Measurements from ENCODE around the gene ZNF775. TPM values are rescaled to one million over a fixed set of nuclear protein-coding genes. Genes with fewer than 3 reads are reported as not detected.
A peak's percentile ranks its signal among the peaks of the same experiment; 100 is the strongest.

The ZNF775 gene
- total RNA-seq, 2 experiments from 2014 or later = 4.2 to 4.4 TPM

DNA sequence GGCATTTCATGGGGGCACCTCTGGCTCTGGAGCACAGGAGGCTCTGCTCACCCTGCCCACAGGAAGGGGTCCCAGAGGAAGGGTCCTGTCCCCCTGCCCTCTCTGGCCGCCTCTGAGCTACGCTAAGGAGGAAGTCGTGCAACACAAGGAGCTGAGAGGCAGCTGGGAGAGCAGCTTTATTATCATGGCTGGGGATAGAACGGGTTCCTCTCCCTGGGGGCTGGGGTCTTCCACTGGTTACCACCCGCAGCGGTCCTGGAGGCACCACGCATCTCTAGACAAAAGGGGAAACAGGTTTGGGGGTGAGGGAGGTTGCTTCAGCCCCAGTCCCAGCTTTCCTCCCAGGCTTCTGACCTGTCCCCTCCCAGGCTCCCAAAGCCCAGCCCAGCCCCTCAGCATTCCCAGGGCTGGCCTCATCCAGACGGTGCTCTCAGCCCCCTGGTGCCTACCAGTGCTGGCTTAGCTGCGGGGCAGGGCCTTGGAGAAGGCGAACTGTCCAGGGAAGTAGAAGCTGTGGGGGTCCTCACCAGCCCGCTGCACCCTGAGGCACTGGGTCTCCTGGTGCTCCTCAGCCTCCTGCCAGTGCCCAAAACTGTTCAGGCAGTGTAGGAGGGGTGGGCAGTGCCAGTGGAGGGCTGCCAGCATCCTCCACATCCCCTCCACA, 40.8 kb upstream of the ZNF775 start:
- DNase-seq = no peak
- POLR2A ChIA-PET = interaction anchor here (0.7 kb wide), 1 partner anchor 138 kb away, joined by 4 read pairs; no protein-coding TSS in a partner anchor
- Mint-ChIP-seq H3K27me3 (peaks cover 20% of the 10 kb centered on the region), H3K4me3 (no peak overlapping the region), H3K36me3 (ENCODE audit: low read depth) (no peaks in the 10 kb centered on the region), H3K27ac (no peak overlapping the region), H3K9me3 (peaks cover under 1% of the 10 kb centered on the region), H3K4me1 (no peaks in the 10 kb centered on the region)
- CTCF ChIA-PET = interaction anchor here (1.1 kb wide), 1 partner anchor 31 kb away, joined by 3 read pairs; no protein-coding TSS in a partner anchor

GRCh38 chr7:150339409-150339809, 39.7 kb upstream of the ZNF775 start:
- POLR2A ChIA-PET = no interaction called here
- Mint-ChIP-seq H3K27me3 (peaks cover 24% of the 10 kb centered on the region), H3K27ac (no peak overlapping the region), H3K36me3 (ENCODE audit: low read depth) (no peaks in the 10 kb centered on the region), H3K9me3 (peaks cover 5% of the 10 kb centered on the region), H3K4me3 (no peak overlapping the region), H3K4me1 (no peaks in the 10 kb centered on the region)
- no peak for DNase-seq
- CTCF ChIA-PET = interaction anchor here (1.1 kb wide), 1 partner anchor 99 kb away, joined by 3 read pairs; no protein-coding TSS in a partner anchor

DNA sequence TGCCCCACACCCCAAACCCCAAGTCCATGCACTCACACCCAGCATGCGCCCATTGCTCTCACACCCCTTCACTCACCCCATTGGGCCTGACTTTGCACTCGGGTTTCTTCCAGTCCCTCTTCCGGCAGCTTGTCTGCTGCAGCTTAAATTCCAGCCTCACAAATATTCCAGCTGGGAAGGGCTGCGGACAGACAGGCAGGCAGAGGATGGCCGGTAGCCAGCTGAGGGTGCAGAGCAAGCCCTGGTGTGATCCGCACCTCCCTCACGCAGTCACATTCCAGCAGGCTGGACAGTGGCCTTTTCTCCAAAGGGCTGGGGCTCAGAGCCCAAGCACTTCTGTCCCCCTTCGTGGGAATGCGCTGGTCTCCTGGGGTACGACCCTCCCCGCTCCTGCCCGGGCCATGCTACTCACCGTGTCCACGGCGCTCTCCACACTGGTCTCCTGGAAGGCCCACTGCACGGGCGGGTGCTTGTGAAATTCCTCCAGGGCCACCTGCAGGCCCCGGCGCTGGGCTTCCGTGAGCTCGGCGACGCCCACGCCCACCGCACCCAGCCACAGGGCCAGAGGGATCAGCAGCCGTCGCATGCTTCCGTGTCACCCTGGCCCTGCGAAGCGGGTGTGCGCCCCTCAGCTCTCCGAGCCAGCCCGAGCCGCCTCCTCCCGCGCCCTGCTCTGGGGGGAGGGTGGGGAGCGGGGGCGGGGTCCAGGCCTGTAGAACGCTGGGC, 38.9 kb upstream of the ZNF775 start:
- Mint-ChIP-seq H3K9me3 (peaks cover 5% of the 10 kb centered on the region), H3K27me3 (peaks cover 24% of the 10 kb centered on the region), H3K4me1 (no peaks in the 10 kb centered on the region), H3K4me3 (no peak overlapping the region), H3K27ac (no peak overlapping the region), H3K36me3 (ENCODE audit: low read depth) (no peaks in the 10 kb centered on the region)
- POLR2A ChIA-PET = no interaction called here
- CTCF ChIA-PET = interaction anchor here (1.1 kb wide), 1 partner anchor 98 kb away, joined by 3 read pairs; no protein-coding TSS in a partner anchor
- DNase-seq = no peak

- peaks cover 5% of the 10 kb centered on the region for H3K9me3 Mint-ChIP-seq
- ChIA-PET POLR2A (no interaction called here), CTCF (no interaction called here)
- H3K4me1 Mint-ChIP-seq = no peaks in the 10 kb centered on the region
- no peak overlapping the region for H3K27ac Mint-ChIP-seq
- no peak overlapping the region for H3K4me3 Mint-ChIP-seq
- peaks cover 24% of the 10 kb centered on the region for H3K27me3 Mint-ChIP-seq
- no peak for DNase-seq
- H3K36me3 Mint-ChIP-seq (ENCODE audit: low read depth) = no peaks in the 10 kb centered on the region
Observed at GRCh38 chr7:150340875-150341262, 38.3 kb upstream of the ZNF775 start.

DNA sequence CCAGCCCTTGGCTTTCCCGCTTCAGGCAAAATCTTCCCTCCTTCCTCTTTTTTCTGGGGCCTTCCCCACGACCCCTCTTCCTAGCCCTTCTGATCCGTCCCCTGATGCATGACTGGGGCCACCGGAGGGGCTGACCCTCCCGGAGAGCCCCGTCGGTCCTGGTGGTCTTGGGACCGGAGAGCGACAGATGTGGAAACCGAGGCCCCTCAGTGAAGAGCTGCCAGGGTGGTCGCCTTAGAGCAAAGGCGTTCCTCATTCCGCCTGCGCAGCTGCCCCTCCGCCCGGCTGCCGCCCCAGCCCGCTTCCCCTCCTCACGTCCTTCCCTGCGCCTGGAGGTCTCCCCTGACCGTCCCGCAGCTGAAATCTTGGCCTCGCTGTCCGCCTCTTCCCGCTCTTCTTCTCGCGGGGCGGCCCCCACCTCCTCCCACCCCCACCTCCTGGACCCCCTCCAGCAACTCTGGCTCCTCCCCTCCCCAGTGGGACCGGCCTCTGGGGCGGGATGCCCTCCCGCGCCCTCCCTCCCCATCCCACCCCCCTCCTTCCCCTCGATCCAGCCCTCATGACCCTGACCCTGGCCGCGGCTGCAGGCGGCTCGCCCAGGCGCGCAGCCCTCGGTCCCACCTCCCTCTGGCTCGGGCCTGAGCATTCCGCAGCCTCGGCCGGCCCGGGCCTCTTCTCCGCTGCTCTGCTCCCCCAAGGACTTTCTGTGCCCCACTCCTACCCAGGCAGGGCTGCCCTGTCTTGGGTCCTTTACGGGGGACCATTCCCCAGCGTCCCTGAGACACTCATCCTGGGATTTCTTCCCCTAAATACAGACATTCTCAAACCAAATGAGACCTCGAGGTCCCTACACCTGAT, 37.6 kb upstream of the ZNF775 start, which contains the start of gene RARRES2:
TSS of gene RARRES2 (minus strand) at position 367 of the 858 bp plus-strand sequence. CDS start 1,020 bp downstream, outside the sequence.
- Mint-ChIP-seq H3K4me3 (no peak within 1 kb of the TSS), H3K27me3 (peaks cover 28% of the 10 kb centered on the region), H3K36me3 (ENCODE audit: low read depth) (no peaks in the 10 kb centered on the region), H3K4me1 (no peaks in the 10 kb centered on the region), H3K27ac (no peak within 1 kb of the TSS), H3K9me3 (peaks cover 5% of the 10 kb centered on the region)
- ChIA-PET POLR2A (no interaction called here), CTCF (no interaction called here)
- DNase-seq = no peak

DNA sequence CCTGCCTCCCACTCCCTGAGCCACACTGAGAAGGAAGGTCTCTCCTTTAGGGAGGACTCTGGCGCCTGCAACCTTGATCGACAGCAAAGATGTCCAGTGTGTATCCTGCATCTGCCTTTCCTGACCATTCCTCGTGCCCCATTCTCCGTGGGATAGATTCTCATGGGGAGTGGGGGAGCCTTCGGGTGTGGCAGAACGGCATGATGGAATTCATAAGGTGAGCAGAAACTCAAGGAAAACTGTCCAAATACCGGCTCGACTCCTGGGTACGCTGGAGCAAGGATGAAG, 37.1 kb upstream of the ZNF775 start:
- H3K4me3 Mint-ChIP-seq = no peak overlapping the region
- no peak for DNase-seq
- CTCF ChIA-PET = no interaction called here
- H3K9me3 Mint-ChIP-seq = peaks cover 5% of the 10 kb centered on the region
- peaks cover 32% of the 10 kb centered on the region for H3K27me3 Mint-ChIP-seq
- H3K4me1 Mint-ChIP-seq = no peaks in the 10 kb centered on the region
- no peaks in the 10 kb centered on the region for H3K36me3 Mint-ChIP-seq (ENCODE audit: low read depth)
- POLR2A ChIA-PET = no interaction called here
- no peak overlapping the region for H3K27ac Mint-ChIP-seq

DNA sequence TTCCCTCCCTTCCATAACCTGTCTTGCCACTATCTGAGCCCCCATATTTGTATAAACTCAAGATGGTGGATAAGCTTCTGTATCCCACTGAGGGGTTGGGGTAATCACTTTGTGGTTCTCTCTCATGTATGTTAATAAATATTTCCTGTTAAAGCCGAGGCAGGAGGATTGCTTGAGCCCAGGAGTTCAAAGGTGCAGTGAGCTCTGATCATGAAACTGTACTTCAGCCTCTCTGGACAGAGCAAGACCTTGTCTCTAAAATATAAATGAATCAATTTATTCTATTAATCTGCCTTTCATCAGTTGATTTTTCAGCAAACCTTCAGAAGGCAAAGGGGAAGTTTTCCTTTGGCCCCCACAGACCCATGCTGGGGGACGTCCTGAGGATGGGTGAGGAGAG, 35.9 kb upstream of the ZNF775 start:
- Mint-ChIP-seq H3K27me3 (peaks cover 36% of the 10 kb centered on the region), H3K9me3 (peaks cover 5% of the 10 kb centered on the region), H3K27ac (peak overlapping the region; percentile 48), H3K36me3 (ENCODE audit: low read depth) (no peaks in the 10 kb centered on the region), H3K4me1 (no peaks in the 10 kb centered on the region), H3K4me3 (no peak overlapping the region)
- DNase-seq = no peak
- CTCF ChIA-PET = interaction anchor here (0.6 kb wide), 1 partner anchor 128 kb away, joined by 3 read pairs; no protein-coding TSS in a partner anchor
- POLR2A ChIA-PET = no interaction called here

- H3K4me3 Mint-ChIP-seq = no peak overlapping the region
- ChIA-PET POLR2A (no interaction called here), CTCF (interaction anchor here (0.6 kb wide), 1 partner anchor 24 kb away, joined by 3 read pairs; no protein-coding TSS in a partner anchor)
- peaks cover 37% of the 10 kb centered on the region for H3K27me3 Mint-ChIP-seq
- H3K4me1 Mint-ChIP-seq = no peaks in the 10 kb centered on the region
- DNase-seq = no peak
- peaks cover 5% of the 10 kb centered on the region for H3K9me3 Mint-ChIP-seq
- no peak overlapping the region for H3K27ac Mint-ChIP-seq
- no peaks in the 10 kb centered on the region for H3K36me3 Mint-ChIP-seq (ENCODE audit: low read depth)
Observed at GRCh38 chr7:150344299-150344698, 34.8 kb upstream of the ZNF775 start.

DNA sequence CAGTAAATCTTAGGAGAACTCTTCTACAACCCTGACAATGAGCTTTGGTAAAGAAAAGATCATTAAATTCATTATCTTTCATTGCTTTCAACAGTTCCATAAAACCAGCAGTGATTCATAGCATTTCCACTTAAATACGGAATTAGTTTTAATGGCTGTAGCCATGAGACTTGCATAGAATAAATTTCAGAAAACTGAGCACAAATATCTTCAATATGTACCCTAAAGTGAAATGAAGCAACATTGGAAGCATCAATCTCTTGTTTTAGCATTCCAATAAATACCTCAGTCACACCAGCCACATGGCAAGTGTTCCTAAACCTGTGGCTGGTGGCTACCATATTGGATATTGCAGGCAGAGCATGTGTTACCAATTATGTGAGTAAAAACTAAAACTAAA, 34.1 kb upstream of the ZNF775 start:
- Mint-ChIP-seq H3K27me3 (peaks cover 33% of the 10 kb centered on the region), H3K4me1 (no peaks in the 10 kb centered on the region), H3K4me3 (no peak overlapping the region), H3K9me3 (peaks cover 5% of the 10 kb centered on the region), H3K27ac (no peak overlapping the region), H3K36me3 (ENCODE audit: low read depth) (no peaks in the 10 kb centered on the region)
- POLR2A ChIA-PET = no interaction called here
- CTCF ChIA-PET = interaction anchor here (0.6 kb wide), 1 partner anchor 25 kb away, joined by 3 read pairs; no protein-coding TSS in a partner anchor
- no peak for DNase-seq

- H3K9me3 Mint-ChIP-seq = peaks cover 5% of the 10 kb centered on the region
- CTCF ChIA-PET = interaction anchor here (1.3 kb wide), 1 partner anchor 8 kb away, joined by 3 read pairs; no protein-coding TSS in a partner anchor
- H3K36me3 Mint-ChIP-seq (ENCODE audit: low read depth) = no peaks in the 10 kb centered on the region
- POLR2A ChIA-PET = no interaction called here
- H3K4me3 Mint-ChIP-seq = no peak overlapping the region
- no peak overlapping the region for H3K27ac Mint-ChIP-seq
- no peaks in the 10 kb centered on the region for H3K4me1 Mint-ChIP-seq
- no peak for DNase-seq
- peaks cover 34% of the 10 kb centered on the region for H3K27me3 Mint-ChIP-seq
Observed at GRCh38 chr7:150346922-150347321, 32.2 kb upstream of the ZNF775 start.

DNA sequence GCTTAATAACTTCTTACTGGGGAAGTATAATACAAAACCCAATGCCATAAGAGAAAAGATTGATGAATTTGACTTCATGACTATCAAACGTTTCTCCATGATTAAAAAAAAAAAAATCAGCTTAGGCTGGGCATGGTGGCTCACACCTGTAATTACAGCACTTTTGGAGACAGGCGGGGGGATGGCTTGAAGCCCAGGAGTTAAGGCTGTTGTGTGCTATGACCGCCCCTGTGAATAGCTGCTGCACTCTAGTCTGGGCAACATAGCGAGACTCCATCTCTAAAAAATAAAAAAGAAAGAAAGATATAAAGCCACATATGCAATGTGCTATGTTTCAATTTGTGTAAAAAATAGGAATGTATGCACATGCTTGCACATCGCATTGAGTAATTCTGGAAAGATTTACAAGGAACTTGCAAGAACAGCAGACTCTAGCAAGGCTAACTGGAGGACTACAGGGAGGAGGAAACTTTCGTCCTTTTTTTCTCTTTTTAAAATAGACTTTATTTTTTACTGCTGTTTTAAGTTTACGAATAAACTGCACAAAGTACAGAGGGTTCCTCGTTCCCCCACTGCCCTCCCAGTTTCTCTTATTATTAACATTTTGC, 27.4 kb upstream of the ZNF775 start:
- ChIA-PET CTCF (no interaction called here), POLR2A (no interaction called here)
- DNase-seq = no peak

GRCh38 chr7:150355666-150356059, 23.5 kb upstream of the ZNF775 start:
- DNase-seq = no peak
- Mint-ChIP-seq H3K4me1 (peaks cover 39% of the 10 kb centered on the region), H3K27ac (no peak overlapping the region), H3K36me3 (ENCODE audit: low read depth) (no peaks in the 10 kb centered on the region), H3K27me3 (peaks cover 5% of the 10 kb centered on the region), H3K9me3 (peaks cover 4% of the 10 kb centered on the region), H3K4me3 (no peak overlapping the region)
- ChIA-PET CTCF (interaction anchor here (0.6 to 1.7 kb wide), 6 partner anchors 11 to 370 kb away, joined by 3 to 7 read pairs (median 4); no protein-coding TSS in a partner anchor), POLR2A (no interaction called here)

More for the DNA sequence above, 27.4 kb upstream of the ZNF775 start:
- Mint-ChIP-seq H3K4me1 (peaks cover 7% of the 10 kb centered on the region), H3K27me3 (peaks cover 12% of the 10 kb centered on the region), H3K27ac (no peak overlapping the region), H3K4me3 (no peak overlapping the region), H3K9me3 (no peaks in the 10 kb centered on the region), H3K36me3 (ENCODE audit: low read depth) (no peaks in the 10 kb centered on the region)

Data from activated CD4-positive, alpha-beta T cell treated with anti-CD3 and anti-CD28 coated beads, Interleukin-2, amount 10 ng/mL, durations not matched to agents 7 days and 5 days (primary cell).